H1 (cell line): ENCODE results near the gene BRMS1L. TPM values are rescaled to one million over a fixed set of nuclear protein-coding genes. Genes with fewer than 3 reads are reported as not detected.

ENCODE experiments used
- CTCF ChIA-PET: fragments of 300-600 bp; sonication (Branson Sonifier 250); formaldehyde crosslinking; loops from one replicate; lab custom pipeline; 2021; ENCODE audit not compliant: partially characterized antibody; lab: Charles Lee
- POLR2A ChIA-PET: fragments of 300-600 bp; sonication (Branson Sonifier 250); formaldehyde crosslinking; loops from one replicate; lab custom pipeline; 2021; ENCODE audit warnings: inconsistent platforms; ENCODE audit not compliant: partially characterized antibody; lab: Charles Lee
- DNase-seq, 2 experiments: peaks; one replicate each; pipeline versions ENCODE4 v3.0.0 to v3.0.0-alpha.2; 2010 to 2022; ENCODE audit warnings: low spot score in 2 of 2, low read depth in 1 of 2, mixed read lengths in 1 of 2
- FAIRE-seq: peaks from 2 replicates; lab custom pipeline; 2011; peaks lifted over from hg19 to GRCh38; lab: Jason Lieb, UNC
- H2AFZ ChIP-seq: 2 replicates; pipeline ENCODE4 v1.8.1; 2012; ENCODE audit warnings: low read length, inconsistent platforms
- H2AK5ac ChIP-seq: 2 replicates; pipeline ENCODE4 v1.6.1; 2013; ENCODE audit warnings: low read depth, low read length
- H2BK120ac ChIP-seq: replicated peaks from 2 replicates; pipeline ENCODE3; 2013; ENCODE audit warnings: low read depth, low read length, inconsistent platforms
- H2BK12ac ChIP-seq: 2 replicates; pipeline ENCODE4 v1.6.1; 2013; ENCODE audit warnings: low read depth, low read length
- H2BK15ac ChIP-seq: 2 replicates; pipeline ENCODE4 v1.6.1; 2013; ENCODE audit warnings: low read length
- H2BK20ac ChIP-seq: 2 replicates; pipeline ENCODE4 v1.6.1; 2013; ENCODE audit warnings: low read length
- H2BK5ac ChIP-seq: 2 replicates; pipeline ENCODE4 v1.6.1; 2013; ENCODE audit warnings: low read depth, low read length
- H3K14ac ChIP-seq: 2 replicates; pipeline ENCODE4 v1.6.1; 2013; ENCODE audit warnings: inconsistent platforms; ENCODE audit not compliant: insufficient read length
- H3K18ac ChIP-seq: 2 replicates; pipeline ENCODE4 v1.6.1; 2013; ENCODE audit warnings: low read length; ENCODE audit errors: extremely low read depth
- H3K23ac ChIP-seq: 2 replicates; pipeline ENCODE4 v1.6.1; 2013; ENCODE audit warnings: inconsistent platforms; ENCODE audit not compliant: insufficient read length
- H3K23me2 ChIP-seq: 2 replicates; pipeline ENCODE4 v1.6.1; 2013; ENCODE audit warnings: low read depth, low read length
- H3K27ac ChIP-seq: 2 replicates; pipeline ENCODE4 v1.6.1; 2011; ENCODE audit warnings: low read depth, low read length, inconsistent platforms
- H3K27me3 ChIP-seq, 4 experiments: replicated peaks in 1 of 4; 1 replicate in 1 of 4; 2 replicates in 3 of 4; pipeline versions ENCODE4 v1.6.1 to v1.8.1; 2011 to 2013; ENCODE audit warnings: low read length in 3 of 4, mild to moderate bottlenecking in 3 of 4, inconsistent platforms in 2 of 4, mixed read lengths in 2 of 4, moderate library complexity in 1 of 4; ENCODE audit not compliant: control insufficient read depth in 3 of 4, insufficient read depth in 3 of 4; ENCODE audit errors: extremely low read depth in 1 of 4
- H3K36me3 ChIP-seq, 4 experiments: 2 replicates each; pipeline versions ENCODE4 v1.6.1 to v1.8.1; 2011 to 2013; ENCODE audit warnings: mild to moderate bottlenecking in 4 of 4, low read length in 3 of 4, moderate library complexity in 2 of 4, control low read depth in 1 of 4, inconsistent platforms in 1 of 4; ENCODE audit not compliant: insufficient read depth in 4 of 4, control insufficient read depth in 2 of 4
- H3K4ac ChIP-seq: replicated peaks from 2 replicates; pipeline ENCODE3; 2013; ENCODE audit warnings: low read length, low read depth, mixed read lengths, inconsistent platforms; ENCODE audit not compliant: insufficient read length
- H3K4me1 ChIP-seq, 4 experiments: replicated peaks in 1 of 4; 1 replicate in 1 of 4; 2 replicates in 3 of 4; pipeline versions ENCODE4 v1.6.1 to v1.8.1; 2011 to 2013; ENCODE audit warnings: low read length in 3 of 4, inconsistent platforms in 2 of 4, mixed read lengths in 1 of 4; ENCODE audit not compliant: insufficient read depth in 4 of 4, control insufficient read depth in 3 of 4
- H3K4me2 ChIP-seq, 2 experiments: 2 replicates each; pipeline versions ENCODE4 v1.6.1 to v1.8.1; 2011 to 2013; ENCODE audit warnings: low read depth in 2 of 2, low read length in 2 of 2, control low read depth in 1 of 2, inconsistent platforms in 1 of 2, mild to moderate bottlenecking in 1 of 2; ENCODE audit not compliant: insufficient read depth in 1 of 2
- H3K4me3 ChIP-seq, 4 experiments: fragments of 200-600, 300-600 bp in 1 of 4; sonication (generic), shearing (Covaris generic), sonication (Bioruptor Twin) in 1 of 4; 2 replicates each; pipeline versions ENCODE4 v1.5.1 to v1.8.1; 2011 to 2016; ENCODE audit warnings: low read length in 4 of 4, low read depth in 3 of 4, control low read depth in 2 of 4, inconsistent platforms in 2 of 4, mild to moderate bottlenecking in 2 of 4, mixed read lengths in 1 of 4, moderate library complexity in 1 of 4; ENCODE audit not compliant: insufficient read depth in 2 of 4; ENCODE audit errors: extremely low read depth in 1 of 4
- H3K56ac ChIP-seq: replicated peaks from 2 replicates; pipeline ENCODE3; 2013; ENCODE audit warnings: low read depth, mild to moderate bottlenecking, mixed read lengths, low read length, inconsistent platforms; ENCODE audit not compliant: insufficient read length
- H3K79me1 ChIP-seq: 2 replicates; pipeline ENCODE4 v1.6.1; 2013; ENCODE audit warnings: low read depth, low read length, control low read depth
- H3K79me2 ChIP-seq, 2 experiments: 2 replicates each; pipeline versions ENCODE4 v1.6.1 to v1.8.1; 2012 to 2013; ENCODE audit warnings: low read length in 2 of 2, mild to moderate bottlenecking in 2 of 2, inconsistent platforms in 1 of 2; ENCODE audit not compliant: insufficient read depth in 2 of 2, control insufficient read depth in 1 of 2
- H3K9ac ChIP-seq, 4 experiments: replicated peaks in 1 of 4; 1 replicate in 1 of 4; 2 replicates in 3 of 4; pipeline versions ENCODE4 v1.6.1 to v1.8.1; 2011 to 2013; ENCODE audit warnings: low read depth in 3 of 4, low read length in 3 of 4, control low read depth in 2 of 4, mild to moderate bottlenecking in 2 of 4, moderate library complexity in 2 of 4, inconsistent platforms in 1 of 4; ENCODE audit errors: extremely low read depth in 1 of 4
- H3K9me3 ChIP-seq, 2 experiments: 2 replicates each; pipeline versions ENCODE4 v1.6.1 to v1.8.1; 2012 to 2013; ENCODE audit warnings: mild to moderate bottlenecking in 2 of 2, moderate library complexity in 2 of 2, control low read depth in 1 of 2, inconsistent platforms in 1 of 2, low read depth in 1 of 2, low read length in 1 of 2, mixed read lengths in 1 of 2; ENCODE audit not compliant: insufficient read depth in 2 of 2
- H4K20me1 ChIP-seq, 2 experiments: replicated peaks in 1 of 2; 2 replicates each; pipeline versions ENCODE3 to v1.8.1; 2011 to 2013; ENCODE audit warnings: inconsistent platforms in 2 of 2, low read length in 2 of 2, mild to moderate bottlenecking in 1 of 2; ENCODE audit not compliant: insufficient read depth in 2 of 2, control insufficient read depth in 1 of 2
- H4K5ac ChIP-seq: 2 replicates; pipeline ENCODE4 v1.6.1; 2013; ENCODE audit warnings: low read length, low read depth, mixed read lengths, inconsistent platforms; ENCODE audit not compliant: insufficient read length
- H4K8ac ChIP-seq: 2 replicates; pipeline ENCODE4 v1.8.0; 2013; ENCODE audit warnings: mild to moderate bottlenecking, moderate library complexity, low read length, inconsistent platforms; ENCODE audit not compliant: insufficient read depth; ENCODE audit errors: extremely low read depth
- H4K91ac ChIP-seq: replicated peaks from 2 replicates; pipeline ENCODE3; 2013; ENCODE audit warnings: low read length, mixed read lengths, inconsistent platforms; ENCODE audit not compliant: insufficient read length
- PHF8 ChIP-seq: fragments of 200-600 bp; sonication (generic); conservative IDR thresholded peaks from 2 replicates; pipeline ENCODE4 v1.7.1; 2012; ENCODE audit warnings: low read depth, mild to moderate bottlenecking, inconsistent platforms, low read length, moderate library complexity
- SIX5 ChIP-seq: IDR thresholded peaks from 2 replicates; pipeline ENCODE4 v1.6.1; 2011; ENCODE audit warnings: mild to moderate bottlenecking, low read depth, low read length
- TAF1 ChIP-seq: IDR thresholded peaks from 2 replicates; pipeline ENCODE4 v1.6.1; 2011; ENCODE audit warnings: mild to moderate bottlenecking, low read depth, low read length
- WGBS, 2 experiments: shearing (Covaris generic) in 1 of 2; methylation state at CpG; one replicate each; pipeline versions ENCODE4 v1.1.6 to v1.1.7; 2013 to 2015; ENCODE audit warnings: low lambda C conversion rate in 2 of 2, mixed read lengths in 2 of 2, inconsistent platforms in 1 of 2, low coverage in 1 of 2, missing lambda C conversion rate in 1 of 2; ENCODE audit not compliant: insufficient replicate concordance in 2 of 2, insufficient coverage in 1 of 2, insufficient read length in 1 of 2; ENCODE audit errors: extremely low coverage in 1 of 2, missing lambda C conversion rate in 1 of 2; 5-methylcytosine and 5-hydroxymethylcytosine counted together
- long read RNA-seq, 2 experiments: library from RNA in 1 of 2; library from capped mRNA in 1 of 2; stranded (forward); transcript quantifications; one replicate each; pipeline ENCODE4 v2.0.0, GENCODE V29; 2021; ENCODE audit warnings: inconsistent platforms in 1 of 2
- polyA minus RNA-seq, 3 experiments: library from RNA; depleted of rRNA, polyadenylated mRNA; stranded (reverse); fragments of >200 nt; gene quantifications; 1 replicate in 2 of 3; 2 replicates in 1 of 3; pipeline ENCODE4 v1.2.3, GENCODE V29; 2011
- polyA plus RNA-seq, 7 experiments: library from polyadenylated mRNA; depleted of rRNA in 3 of 7; stranded (reverse) in 5 of 7; unstranded in 2 of 7; fragments of >200 nt in 5 of 7; fragments of 200-250 nt in 2 of 7; gene quantifications; 1 replicate in 5 of 7; 2 replicates in 1 of 7; 4 replicates in 1 of 7; pipeline versions ENCODE4 v1.2.1 to v1.2.3, GENCODE V29; 2011 to 2013; ENCODE audit warnings: missing spikeins in 2 of 7, mixed read lengths in 2 of 7
- total RNA-seq: library from RNA; stranded (reverse); fragmentation: NEBNext Ultra II Directional; extraction: Animal tissue kit (Norgen Biotek cat#: 25700); gene quantifications from 2 replicates; pipeline ENCODE4 v1.2.1, GENCODE V29; 2021

The BRMS1L gene, protein sequence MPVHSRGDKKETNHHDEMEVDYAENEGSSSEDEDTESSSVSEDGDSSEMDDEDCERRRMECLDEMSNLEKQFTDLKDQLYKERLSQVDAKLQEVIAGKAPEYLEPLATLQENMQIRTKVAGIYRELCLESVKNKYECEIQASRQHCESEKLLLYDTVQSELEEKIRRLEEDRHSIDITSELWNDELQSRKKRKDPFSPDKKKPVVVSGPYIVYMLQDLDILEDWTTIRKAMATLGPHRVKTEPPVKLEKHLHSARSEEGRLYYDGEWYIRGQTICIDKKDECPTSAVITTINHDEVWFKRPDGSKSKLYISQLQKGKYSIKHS
- 10.9 and 11.8 TPM in 2 replicates for total RNA-seq
- polyA plus RNA-seq (2011; rRNA removed) = 1.9 and 4.4 TPM in 2 replicates
- polyA plus RNA-seq (2011; cell fraction: cytosol; rRNA removed) = 7.3 TPM
- 1.4 TPM for polyA plus RNA-seq (2011; cell fraction: nucleus; rRNA removed)
- 5.7 to 10.2 TPM (median 7.1 TPM) in 4 replicates for polyA plus RNA-seq (2012, experiment 1 of 2)
- polyA plus RNA-seq (2012, experiment 2 of 2) = 0.71 TPM
- 6.8 TPM for polyA plus RNA-seq (2013, experiment 1 of 2)
- polyA plus RNA-seq (2013, experiment 2 of 2) = 6.4 TPM
- polyA minus RNA-seq (2011; rRNA and poly(A)+ RNA removed) = 3.1 and 3.3 TPM in 2 replicates
- polyA minus RNA-seq (2011; cell fraction: cytosol; rRNA and poly(A)+ RNA removed) = 4.1 TPM
- 9.8 TPM for polyA minus RNA-seq (2011; cell fraction: nucleus; rRNA and poly(A)+ RNA removed)
- long read RNA-seq, experiment 1, partial matches to known transcripts = 6 of 13 reads
- long read RNA-seq, experiment 1, other reads (novel, unspliced or antisense) = 3 of 13 reads
- long read RNA-seq, experiment 2, transcript BRMS1L-201 (10 exons, 2,657 nt) = major isoform, 15 of 20 reads
- long read RNA-seq, experiment 2, partial matches to known transcripts = 0 of 20 reads
- long read RNA-seq, experiment 2, other reads (novel, unspliced or antisense) = 4 of 20 reads

- 1% methylated on average over 51 of the region's 70 CpGs; no CpG with 5 or more reads in 1 of the 2 experiments for WGBS, 2 experiments
- peak within 1 kb of the TSS; percentile 99 for H2BK5ac ChIP-seq
- H3K9me3 ChIP-seq = no peaks in the 10 kb centered on the region
- peaks cover 0 to 1% of the 10 kb centered on the region in 2 experiments for H4K20me1 ChIP-seq
- H3K4me2 ChIP-seq = peak within 1 kb of the TSS; percentile 46 to 78
- ChIA-PET CTCF (interaction anchor here (0.6 to 2.9 kb wide), 3 partner anchors 12 to 56 kb away, joined by 3 to 18 read pairs (median 5); no protein-coding TSS in a partner anchor), POLR2A (interaction anchor here (0.6 to 1.5 kb wide), 6 partner anchors 9 to 356 kb away, joined by 3 to 9 read pairs (median 4); partner anchors contain the start of gene RALGAPA1)
- H2BK120ac ChIP-seq = peak within 1 kb of the TSS; percentile 95
- peak within 1 kb of the TSS; percentile 94 for H3K27ac ChIP-seq
- H4K91ac ChIP-seq = peak within 1 kb of the TSS; percentile 97
- peak within 1 kb of the TSS; percentile 100 for H2AFZ ChIP-seq
- H2BK15ac ChIP-seq = peak within 1 kb of the TSS; percentile 99; the same call in 1 of the 2 replicates
- peaks cover 2% of the 10 kb centered on the region; the same call in 1 of the 2 replicates for H3K79me1 ChIP-seq
- H3K79me2 ChIP-seq = peaks cover 0 to 26% of the 10 kb centered on the region in 2 experiments; a peak in 2 of 4 replicates
- H3K36me3 ChIP-seq = peaks cover 0 to 2% (median under 1%) of the 10 kb centered on the region in 4 experiments; a peak in 2 of 8 replicates
- H2AK5ac ChIP-seq = no peak within 1 kb of the TSS
- no peaks in the 10 kb centered on the region for H3K27me3 ChIP-seq
- H3K4me1 ChIP-seq = peaks cover 0 to 3% (median 0%) of the 10 kb centered on the region in 4 experiments; a peak in 3 of 7 replicates
- no peak for FAIRE-seq
- no peak within 1 kb of the TSS for H3K14ac ChIP-seq
- peak within 1 kb of the TSS; percentile 50 to 90 (median 88) for H3K9ac ChIP-seq
- peak within 1 kb of the TSS; percentile 86 for H3K56ac ChIP-seq
- peak; percentile 96 to 99 for DNase-seq
- H3K23ac ChIP-seq = peak within 1 kb of the TSS; percentile 24
- peaks cover 6% of the 10 kb centered on the region; the same call in 1 of the 2 replicates for H3K23me2 ChIP-seq
- H3K4me3 ChIP-seq = peak within 1 kb of the TSS; percentile 88 to 95 (median 90)
- peak within 1 kb of the TSS; percentile 96 for H4K8ac ChIP-seq
- H3K18ac ChIP-seq = peak within 1 kb of the TSS; percentile 100
- H4K5ac ChIP-seq = peak within 1 kb of the TSS; percentile 99
- peak within 1 kb of the TSS; percentile 99 for H3K4ac ChIP-seq
- H2BK20ac ChIP-seq = no peak within 1 kb of the TSS
- peak within 1 kb of the TSS; percentile 97; the same call in 1 of the 2 replicates for H2BK12ac ChIP-seq
- TF ChIP-seq SIX5 (peak; percentile 85; the same call in 1 of the 2 replicates), PHF8 (peak; percentile 95), TAF1 (peak; percentile 85)
Measured at GRCh38 chr14:35826218-35826951, at the start of gene BRMS1L. TSS of gene BRMS1L (plus strand) at chr14:35826338. CDS start at chr14:35826517, 179 bp downstream.
